ENCODE results near the gene ALK.

ALK gene

DNA sequence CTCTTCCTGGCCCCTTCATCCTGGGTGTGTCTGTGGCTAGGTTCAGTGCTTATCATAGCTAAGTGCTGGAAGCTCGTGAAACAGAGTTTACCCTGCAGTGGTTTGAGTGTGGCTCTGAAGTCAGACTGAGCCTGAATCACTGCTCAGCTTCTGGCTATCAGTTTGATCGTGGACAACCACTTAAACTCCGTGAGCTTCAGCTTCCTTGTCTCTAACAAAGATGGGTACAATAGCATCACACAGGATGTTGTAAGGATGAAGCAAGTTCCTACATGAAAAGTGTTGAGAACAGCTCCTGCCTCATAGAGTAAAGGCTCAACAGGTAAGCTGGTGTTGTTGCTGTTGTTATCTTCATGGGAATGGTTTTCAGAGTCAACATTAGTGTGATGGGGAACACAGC lies 595.8 kb downstream of the ALK start:
- DNase-seq (ENCODE audit: low read depth in 2 of 2): no peak

DNA sequence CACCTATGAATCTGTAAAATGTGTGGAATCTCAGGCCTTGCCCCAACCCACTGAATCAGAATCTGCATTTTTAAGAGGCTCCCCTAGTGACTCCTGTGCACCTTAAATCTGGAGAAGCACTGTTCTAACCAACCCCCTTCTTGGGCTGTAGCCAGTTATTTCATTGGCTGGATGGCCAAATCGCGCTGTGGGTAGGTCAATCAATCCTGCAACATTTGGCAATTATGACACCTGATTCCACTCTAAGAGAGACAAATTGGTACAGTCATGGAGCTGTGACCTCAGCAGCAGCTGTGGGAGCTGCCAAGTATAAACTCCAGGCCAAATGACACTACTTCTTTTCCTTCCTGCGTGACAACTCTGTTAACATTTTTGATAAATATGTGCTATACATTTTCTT lies 597.4 kb downstream of the ALK start:
- no peak for DNase-seq (ENCODE audit: low read depth in 2 of 2)

DNA sequence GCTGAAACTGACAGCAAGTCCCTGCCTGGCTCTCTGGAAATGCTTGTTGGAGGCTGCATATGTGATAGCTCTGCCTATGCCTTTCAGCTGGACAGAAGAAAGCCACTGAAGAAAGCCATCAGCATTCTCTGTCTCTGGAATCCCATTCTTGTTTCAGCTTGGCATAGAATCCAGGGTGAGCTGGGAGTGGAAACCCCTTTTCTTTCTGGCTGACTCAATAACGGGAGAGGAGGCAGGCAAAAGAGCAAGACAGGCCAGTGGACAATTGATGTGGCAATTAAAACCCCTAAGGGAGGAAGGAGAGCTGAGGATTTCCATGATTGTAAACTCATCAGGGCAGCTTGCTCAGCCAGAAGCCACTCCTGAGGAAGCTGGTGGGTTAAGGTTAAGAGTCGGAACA lies 598.1 kb downstream of the ALK start:
- DNase-seq (ENCODE audit: low read depth in 2 of 2): no peak

DNA sequence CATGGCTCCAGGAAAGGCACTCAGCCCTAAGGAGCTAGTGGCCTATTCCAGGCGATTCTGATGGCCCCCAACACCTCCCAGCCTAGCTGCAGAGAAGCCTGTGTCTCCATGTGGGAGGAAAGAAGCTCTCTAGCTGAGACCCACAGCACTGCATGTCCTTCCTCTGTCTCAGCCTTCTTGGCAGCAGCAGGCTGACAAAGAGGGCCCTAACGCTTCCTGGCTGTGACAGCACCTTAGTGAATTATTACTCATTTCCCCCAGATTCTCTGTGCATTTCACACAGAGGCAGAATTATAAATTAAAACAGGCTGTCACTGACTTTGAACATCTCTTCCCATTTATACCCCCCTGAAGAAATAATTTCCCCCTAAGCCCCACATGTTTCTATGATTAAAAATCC lies 599.4 kb downstream of the ALK start:
- no peak for DNase-seq (ENCODE audit: low read depth in 2 of 2)

DNA sequence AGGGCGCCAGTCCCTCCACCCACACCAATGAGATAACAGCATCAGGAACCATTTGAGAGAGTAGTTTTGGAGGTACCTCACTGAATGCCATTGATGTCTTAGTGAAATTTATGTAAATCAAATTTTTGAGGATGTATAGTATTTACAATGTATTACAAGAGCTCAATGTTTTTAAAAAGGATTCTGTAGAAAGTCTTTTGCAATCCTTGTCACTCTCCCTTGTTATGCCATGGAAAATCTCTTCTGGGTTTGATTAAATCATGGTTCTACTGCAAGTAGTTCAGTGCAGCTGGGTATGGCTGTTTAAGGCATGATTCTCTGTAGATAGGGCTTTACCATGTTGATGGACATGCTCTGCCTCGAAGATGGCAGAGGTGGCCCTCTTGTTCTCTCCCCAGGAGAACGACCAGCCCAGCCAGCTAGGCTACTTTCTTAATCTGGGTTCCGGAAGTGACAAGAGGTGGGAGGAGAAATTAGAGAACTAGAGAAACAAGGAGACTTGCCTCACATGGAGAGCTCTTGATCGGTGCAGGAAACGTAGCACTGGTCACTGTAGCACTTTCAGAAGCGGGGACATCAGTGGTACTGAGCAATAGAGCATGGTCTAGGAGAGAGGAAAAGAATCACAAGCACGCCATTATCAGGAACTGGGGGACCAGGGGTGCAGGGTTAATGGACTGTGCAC lies 603.4 kb downstream of the ALK start:
- no peak for DNase-seq (ENCODE audit: low read depth in 2 of 2)

DNA sequence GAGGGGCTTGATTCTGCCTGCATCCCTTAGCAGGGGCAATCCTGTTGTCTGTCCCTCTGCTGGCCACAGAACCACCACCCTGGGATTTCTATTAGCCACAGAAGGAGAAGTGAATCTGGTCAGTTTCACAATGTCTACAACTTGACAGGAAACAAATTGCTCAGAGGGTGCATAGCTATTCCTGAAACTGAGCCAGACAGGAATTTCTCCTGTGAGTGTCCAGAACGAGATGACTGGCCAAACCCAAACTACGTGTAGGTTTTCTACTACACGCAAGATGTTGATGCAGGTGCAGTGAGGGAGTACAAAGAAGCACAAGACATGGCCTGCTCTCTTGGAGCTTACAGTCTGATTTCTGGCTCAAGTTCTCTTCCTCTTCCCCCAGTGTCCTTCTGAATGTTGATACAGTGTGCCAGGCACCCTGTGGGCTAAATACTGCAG lies 604.3 kb downstream of the ALK start:
- no peak for DNase-seq (ENCODE audit: low read depth in 2 of 2)

DNA sequence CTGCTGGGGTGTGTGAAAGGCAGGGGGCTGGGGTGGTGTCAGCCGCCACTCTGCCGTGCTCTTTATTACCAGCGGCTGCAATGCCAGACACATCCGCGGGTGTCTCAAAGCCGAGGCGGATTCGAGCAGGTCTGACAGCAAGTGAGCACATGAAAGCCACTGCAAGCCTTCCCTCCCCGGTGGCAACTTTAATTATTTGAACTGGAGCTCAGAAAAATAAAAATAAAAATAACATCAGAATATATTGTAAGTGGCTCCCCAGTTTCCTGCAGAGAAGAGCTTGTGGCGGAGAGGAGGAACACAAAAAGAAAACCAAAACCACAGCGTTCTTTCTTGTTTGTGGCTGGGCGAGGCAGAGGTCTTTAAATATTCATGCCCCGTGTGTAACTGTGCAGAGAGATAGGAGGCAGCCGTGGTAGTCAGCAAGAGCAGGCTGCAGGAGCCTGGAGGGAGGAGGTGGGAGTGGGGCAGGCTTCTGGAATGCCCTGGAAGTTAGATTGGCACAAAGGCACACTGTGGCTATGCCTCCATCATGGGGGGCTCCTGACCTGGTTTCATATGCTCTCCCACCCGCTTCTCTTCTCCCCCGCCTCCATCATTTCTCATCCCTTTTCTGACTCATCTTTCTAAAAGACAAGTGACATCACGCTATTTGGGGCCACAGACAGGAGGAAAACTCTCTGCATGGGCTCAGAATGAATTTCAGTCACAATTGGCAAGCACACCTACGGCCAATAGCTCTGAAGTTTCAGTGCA lies 606.4 kb downstream of the ALK start:
- peak; percentile 45 to 58 for DNase-seq (ENCODE audit: low read depth in 2 of 2)

DNA sequence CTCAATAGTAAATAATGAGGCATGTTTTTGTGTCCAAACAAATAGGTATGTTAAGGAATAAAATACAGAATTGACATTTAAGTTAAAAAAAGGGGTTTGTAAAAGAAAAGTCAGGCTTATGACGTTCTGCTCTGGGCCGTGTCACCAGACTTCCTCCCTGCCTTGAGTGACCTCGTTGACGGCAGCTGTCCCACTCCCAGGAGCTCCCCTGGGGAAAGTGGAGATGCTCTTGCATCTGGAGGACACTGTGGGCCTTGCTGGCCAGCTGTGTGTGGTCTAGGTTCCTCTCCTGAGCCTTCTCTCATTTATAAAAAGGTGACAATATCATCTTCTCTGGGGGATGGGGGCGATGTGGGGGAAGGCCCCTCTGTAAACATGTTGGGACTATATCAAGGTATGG lies 609.9 kb downstream of the ALK start:
- DNase-seq (ENCODE audit: low read depth in 2 of 2): no peak

DNA sequence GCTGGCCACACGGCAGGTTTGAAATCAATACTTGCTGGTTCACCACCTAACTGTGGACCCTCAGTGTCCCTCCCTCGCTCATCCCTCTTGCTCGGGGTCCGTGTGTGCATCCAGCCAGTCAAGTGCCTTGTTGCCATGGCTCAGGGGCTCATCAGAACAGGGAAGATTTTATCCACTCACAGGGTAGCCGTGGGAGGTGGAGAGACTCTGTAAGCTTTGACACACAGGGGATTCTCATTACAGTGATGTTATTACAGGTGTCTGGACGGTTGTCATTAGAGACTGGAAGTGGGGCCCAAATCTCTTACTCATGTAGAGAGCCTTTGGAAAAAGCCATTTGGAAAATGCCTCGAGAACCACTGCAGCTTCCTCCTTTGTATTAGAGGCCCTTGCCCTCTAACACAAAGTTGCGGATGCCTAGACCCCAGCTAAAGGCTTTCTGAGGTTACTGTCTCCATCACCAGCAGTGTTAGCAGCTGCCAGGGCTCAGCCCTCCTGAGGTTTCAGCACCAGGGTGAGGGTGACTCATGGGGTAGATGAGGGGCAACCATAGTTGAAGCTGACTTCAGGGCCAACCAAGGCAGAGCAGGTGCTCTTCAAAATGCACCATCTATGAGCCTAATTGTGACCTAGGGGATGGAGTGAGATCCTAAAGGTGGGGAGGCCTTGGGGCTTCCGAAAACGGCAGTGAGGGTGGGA lies 610.6 kb downstream of the ALK start:
- DNase-seq (ENCODE audit: low read depth in 2 of 2): no peak

DNA sequence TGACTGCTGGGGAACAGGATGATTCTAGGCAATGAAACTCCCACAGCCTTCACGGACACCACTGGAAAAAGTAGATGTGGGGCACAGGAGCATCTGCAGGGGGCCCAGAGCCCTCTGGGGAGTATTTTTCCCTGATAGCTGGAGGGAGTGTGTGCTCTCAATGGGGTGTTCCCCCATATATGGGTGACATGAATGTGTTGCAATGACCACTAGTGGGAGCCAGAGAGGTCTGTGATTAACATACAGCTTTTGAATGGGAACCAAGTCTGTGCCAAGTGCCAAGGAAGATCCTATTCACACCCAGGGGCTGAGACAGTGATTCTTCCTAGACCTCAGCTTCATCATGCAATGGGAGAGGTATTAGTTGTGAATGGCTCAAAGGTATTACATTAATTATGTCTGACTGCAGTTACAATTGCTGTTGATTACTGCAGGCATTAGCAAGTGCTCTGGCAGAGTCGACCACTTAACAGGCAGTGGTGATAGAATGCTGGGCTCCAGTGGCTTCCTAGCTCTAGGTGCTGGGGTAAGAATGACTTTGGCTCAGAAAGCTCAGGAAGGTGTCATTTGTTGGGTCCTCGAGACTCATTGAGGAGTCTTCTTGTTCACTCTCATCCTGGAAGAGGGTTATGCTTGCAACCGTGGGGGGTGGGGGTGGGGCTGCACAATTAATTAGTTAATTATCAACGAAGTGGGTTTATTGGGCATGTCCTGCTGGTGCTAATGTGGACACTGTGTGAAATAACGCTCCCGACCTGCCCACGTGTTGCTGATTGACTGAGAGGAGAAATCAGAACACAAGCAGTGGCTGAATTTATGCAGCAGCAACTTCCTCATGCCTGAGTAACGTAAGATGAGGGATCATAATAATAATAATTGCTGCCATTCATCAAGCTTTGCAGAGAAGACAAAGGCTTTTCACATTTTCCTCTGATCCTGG lies 612.0 kb downstream of the ALK start:
- no peak for DNase-seq (ENCODE audit: low read depth in 2 of 2)

DNA sequence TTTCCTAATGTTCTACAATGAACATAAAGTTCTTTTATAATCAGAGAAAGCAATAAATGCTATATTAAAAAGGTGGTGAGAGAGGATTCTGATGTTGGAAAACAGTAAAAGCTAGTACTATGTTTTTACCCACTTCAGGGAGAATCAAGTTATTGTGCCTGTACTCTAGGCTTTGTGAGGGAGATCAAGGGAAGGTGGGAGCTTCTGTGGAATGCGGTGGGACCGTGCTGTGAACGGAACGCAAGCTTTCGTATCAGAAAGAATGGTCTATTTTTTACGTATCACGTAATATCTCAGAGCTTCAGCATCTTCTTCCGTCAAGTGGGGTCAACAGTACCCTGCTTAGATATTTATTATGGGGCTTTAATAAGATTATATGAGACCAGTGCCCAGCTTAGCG lies 613.0 kb downstream of the ALK start:
- no peak for DNase-seq (ENCODE audit: low read depth in 2 of 2)

DNA sequence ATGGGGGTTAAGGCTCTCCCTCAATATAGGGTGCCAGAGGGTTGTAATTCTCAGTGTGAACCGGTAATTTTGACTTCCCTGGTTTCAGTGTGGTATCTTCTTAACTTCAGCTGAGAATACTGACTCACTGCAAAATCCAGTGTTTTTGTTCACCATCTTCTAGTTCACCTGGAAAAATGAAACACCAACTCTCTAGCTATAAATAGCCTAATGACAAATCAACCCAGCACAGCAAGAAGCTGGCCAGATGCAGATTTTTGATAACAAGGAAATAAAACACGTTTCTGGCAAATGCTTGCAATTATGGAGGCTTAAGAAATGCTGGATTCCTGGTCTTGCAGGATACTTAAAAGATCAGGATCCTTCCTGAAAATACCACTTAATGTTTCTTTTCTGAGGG lies 613.9 kb downstream of the ALK start:
- DNase-seq (ENCODE audit: low read depth in 2 of 2): no peak

DNA sequence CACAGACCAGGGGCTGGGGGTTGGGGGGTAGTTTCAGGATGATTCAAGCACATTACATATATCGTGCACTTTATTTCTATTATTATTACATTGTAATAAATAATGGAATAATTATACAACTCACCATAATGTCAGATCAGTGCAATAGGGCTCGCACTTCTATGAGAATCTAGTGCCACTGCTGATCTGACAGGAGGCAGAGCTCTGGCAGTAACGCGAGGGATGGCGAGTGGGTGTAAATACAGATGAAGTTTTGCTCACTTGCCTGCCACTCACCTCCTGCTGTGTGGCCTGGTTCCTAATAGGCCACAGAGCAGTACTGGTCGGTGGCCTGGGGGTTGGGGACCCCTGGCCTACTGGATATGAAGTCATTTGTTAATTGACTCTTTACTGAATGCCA lies 615.6 kb downstream of the ALK start:
- no peak for DNase-seq (ENCODE audit: low read depth in 2 of 2)

DNA sequence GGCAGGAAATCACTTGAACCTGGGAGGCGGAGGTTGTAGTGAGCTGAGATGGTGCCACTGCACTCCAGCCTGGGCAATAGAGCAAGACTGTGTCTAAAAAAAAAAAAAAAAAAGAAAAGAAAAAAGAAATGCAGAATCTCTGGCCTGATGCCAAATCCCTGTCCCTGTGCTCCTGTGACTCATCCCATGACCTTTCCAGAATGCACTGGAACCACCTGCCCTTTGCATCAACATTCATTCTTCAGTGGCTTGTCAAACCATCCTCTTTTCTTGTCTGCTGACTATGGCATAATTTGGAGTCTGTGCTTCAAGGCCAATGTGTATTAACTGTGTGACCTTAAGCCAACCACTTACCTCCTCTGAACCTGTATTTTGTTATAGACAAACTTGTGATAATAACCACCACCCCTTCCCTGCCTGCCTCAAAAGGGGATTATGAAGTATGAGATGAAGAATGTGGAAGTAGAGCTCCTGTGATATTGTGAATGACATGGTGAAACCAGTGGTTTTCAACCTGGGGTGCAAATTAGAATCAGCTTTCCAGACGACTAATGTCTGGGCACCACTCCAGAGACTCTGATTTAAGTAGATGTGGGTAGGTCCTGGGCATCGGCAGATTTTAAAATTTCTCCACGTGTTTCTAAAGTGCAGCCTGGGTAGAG lies 616.9 kb downstream of the ALK start:
- no peak for DNase-seq (ENCODE audit: low read depth in 2 of 2)

DNA sequence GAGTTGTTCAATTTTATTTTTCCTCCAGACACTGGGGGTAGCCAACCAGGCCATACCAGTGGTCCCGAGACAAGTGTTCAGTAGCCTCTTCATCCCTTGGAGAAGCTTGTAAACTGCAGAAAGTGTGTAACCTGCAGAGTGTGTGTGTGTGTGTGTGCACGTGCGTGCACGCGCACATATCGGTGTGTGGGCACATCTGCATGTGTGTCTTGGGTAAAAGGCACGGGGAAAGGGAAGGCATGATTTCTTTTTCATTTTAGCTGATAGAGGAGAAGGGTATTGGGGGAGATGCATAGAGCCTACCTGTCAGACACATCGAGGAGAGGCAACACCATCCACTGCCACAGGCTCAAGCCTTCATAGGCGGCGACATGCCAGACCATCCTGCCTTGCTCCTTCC lies 624.8 kb downstream of the ALK start:
- no peak for DNase-seq (ENCODE audit: low read depth in 2 of 2)

DNA sequence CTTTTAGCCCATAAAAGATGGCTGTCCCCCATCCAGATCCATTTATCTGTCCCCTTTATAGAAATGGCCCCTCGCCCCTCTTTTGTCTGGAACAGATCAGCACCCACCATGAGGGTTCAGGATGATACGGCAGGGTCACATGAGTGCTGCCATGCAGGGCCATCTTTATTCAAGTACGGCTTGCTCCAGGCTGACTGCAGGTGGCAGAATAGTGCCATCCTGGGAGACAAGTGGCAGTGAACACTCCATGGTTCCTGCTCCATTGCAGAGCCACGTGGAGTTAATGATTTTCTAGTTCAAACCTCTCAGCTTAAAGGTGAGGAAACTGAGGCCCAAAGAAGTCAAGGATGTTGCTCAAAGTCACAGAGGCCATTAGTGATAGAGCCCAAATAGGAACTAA lies 625.5 kb downstream of the ALK start:
- no peak for DNase-seq (ENCODE audit: low read depth in 2 of 2)

DNA sequence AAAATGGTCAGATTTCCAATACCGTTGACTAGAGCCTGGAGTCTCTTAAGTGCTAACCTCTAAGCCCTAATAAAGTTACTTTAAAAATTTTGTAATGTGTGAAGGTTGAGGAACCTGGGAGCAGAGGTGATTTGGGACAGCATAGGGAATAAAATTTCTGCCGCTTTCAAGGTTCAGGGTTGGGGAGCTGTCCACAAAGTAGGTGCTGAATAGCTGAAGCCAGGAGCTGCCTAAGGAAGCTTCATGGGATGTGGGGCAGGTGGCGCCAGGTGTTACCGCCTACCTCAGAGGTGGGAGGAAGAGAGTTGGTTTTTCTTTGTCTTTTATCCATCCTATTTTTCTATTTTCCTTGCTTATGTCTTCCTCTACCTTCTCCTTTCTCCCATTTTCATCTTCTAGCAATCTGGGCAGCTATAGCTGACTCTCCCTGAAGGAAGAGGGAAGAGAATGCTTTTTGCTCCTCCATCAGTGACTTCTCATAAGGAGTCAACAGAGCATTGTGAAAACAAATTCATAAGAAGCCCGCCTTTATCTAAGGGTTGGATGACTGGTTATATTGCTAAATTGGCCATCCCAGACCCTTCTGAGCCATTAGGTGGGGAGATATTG lies 627.5 kb downstream of the ALK start:
- DNase-seq (ENCODE audit: low read depth in 2 of 2): no peak

DNA sequence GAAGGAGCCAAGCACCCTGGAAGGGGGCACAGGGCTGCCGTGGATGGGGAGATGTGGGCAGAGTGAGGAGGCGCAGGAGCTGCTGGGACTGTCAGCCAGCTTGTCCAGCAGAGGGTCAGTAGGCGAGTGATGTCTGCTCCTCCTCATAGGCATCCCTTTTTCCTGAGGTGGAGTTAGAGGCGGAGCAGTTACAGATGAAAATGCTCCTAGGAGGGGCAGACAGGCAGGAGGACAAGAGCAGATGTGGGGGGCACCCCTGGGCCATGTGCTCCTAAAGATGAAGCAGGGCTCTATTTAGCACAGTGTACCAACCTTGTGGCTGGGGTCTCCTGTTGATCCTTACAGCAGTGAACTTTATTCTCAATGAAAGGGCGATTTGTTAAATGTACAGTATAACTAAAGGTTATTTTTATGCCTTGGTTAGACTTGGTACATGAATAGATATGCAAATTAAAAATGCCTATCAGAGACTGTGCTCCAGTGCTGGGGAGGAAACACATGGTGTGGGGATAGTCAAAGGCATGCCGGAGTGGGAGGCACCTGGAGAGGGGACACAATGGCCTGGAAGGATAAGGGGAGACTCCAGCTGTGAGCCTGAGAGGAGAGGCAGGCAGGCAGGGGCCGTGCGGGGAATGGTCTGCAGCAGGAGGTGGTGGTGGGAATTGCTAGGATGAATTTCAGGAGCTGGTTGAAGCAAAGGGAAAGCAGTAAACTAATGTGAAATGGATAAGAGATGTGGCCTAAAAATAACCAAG lies 630.9 kb downstream of the ALK start:
- DNase-seq (ENCODE audit: low read depth in 2 of 2): no peak

DNA sequence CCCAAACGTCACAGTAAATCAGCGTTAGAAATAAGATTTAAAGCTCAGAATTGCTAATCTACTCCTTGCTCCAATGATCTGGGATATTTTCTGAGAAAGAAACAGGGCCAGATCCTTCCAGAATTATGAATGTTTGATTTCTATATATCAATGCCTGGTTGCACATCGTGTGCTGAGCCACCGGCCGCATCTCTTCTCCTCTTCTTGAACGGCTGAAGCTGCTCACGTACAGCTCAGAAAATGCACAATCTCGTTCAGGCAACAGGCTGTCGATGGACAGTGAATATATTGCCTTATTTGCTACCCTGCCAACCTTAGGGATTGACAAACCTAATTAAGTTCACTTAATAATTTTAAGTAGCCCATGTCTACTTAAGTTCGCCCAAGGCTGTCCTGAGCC lies 636.7 kb downstream of the ALK start:
- no peak for DNase-seq (ENCODE audit: low read depth in 2 of 2)

DNA sequence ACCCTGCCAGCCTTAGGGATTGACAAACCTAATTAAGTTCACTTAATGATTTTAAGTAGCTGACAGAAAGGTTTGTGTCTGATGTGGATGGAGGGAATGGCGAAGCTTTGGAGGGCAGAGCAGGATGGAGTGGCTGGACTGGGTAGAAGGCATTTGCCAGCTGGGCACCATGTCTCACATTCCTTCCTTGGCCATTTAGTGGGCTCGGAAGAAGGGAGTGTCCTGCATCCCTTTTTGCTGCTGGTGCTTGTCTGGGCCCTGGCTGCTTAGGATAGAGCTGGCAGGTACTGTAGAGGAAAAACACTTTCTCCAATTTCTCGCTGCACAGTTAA lies 639.5 kb downstream of the ALK start:
- no peak for DNase-seq (ENCODE audit: low read depth in 2 of 2)
